Tibial artery (tissue), 4 donors: Measurements from ENCODE around the gene MAP4.

Experiments used
- DNase-seq, 2 donors: peaks; one replicate each; pipeline ENCODE4 v3.0.0-alpha.2; 2019
- H3K27ac ChIP-seq, 2 donors: fragments of 200-600 bp; sonication (generic) in 1 of 2; 1 replicate in 1 of 2; 2 replicates in 1 of 2; pipeline ENCODE4 v1.5.1; 2018 to 2019; ENCODE audit warnings: mild to moderate bottlenecking in 1 of 2
- H3K27me3 ChIP-seq, 2 donors: fragments of 200-600 bp; sonication (generic) in 1 of 2; one replicate each; pipeline versions ENCODE4 v1.5.1 to v1.6.0; 2016 to 2019
- H3K36me3 ChIP-seq, 3 donors: fragments of 200-600 bp; sonication (generic) in 2 of 3; one replicate each; pipeline ENCODE4 v1.5.1; 2016 to 2019; ENCODE audit warnings: mild to moderate bottlenecking in 2 of 3
- H3K4me1 ChIP-seq, 4 donors: fragments of 200-600 bp; sonication (generic) in 2 of 4; 1 replicate in 3 of 4; 2 replicates in 1 of 4; pipeline ENCODE4 v1.5.1; 2016 to 2019
- H3K4me3 ChIP-seq, 2 donors: fragments of 200-600 bp; sonication (generic) in 1 of 2; 1 replicate in 1 of 2; 2 replicates in 1 of 2; pipeline ENCODE4 v1.5.1; 2018 to 2019; ENCODE audit warnings: mild to moderate bottlenecking in 2 of 2
- H3K9me3 ChIP-seq, 3 donors: fragments of 200-600 bp; sonication (generic) in 1 of 3; one replicate each; pipeline ENCODE4 v1.5.1; 2016 to 2019
- CTCF ChIP-seq, 2 experiments: fragments of 200-600 bp in 1 of 2; fragments of 450-650 bp in 1 of 2; IDR thresholded peaks; one replicate each; pipeline ENCODE4 v1.5.1; 2017 to 2019; ENCODE audit warnings: antibody characterized with exemption in 2 of 2, mild to moderate bottlenecking in 1 of 2, moderate library complexity in 1 of 2
- intact Hi-C: fragments of 100-400 bp; cut with DNase I; formaldehyde crosslinking; loops from one replicate; pipeline ENCODE4 v1.15.0; 2023; ENCODE audit warnings: low total_unique reads

MAP4 gene

GRCh38 chr3:47961036-47961435, 55.2 kb downstream of the MAP4 start:
- Histone ChIP-seq H3K9me3 (no peaks in the 10 kb centered on the region), H3K27me3 (no peaks in the 10 kb centered on the region), H3K4me3 (no peak overlapping the region), H3K36me3 (peaks cover 0 to 5% (median 0%) of the 10 kb centered on the region in 3 donors), H3K27ac (no peak overlapping the region), H3K4me1 (peaks cover 0 to 22% (median 12%) of the 10 kb centered on the region in 4 donors)
- intact Hi-C loops = no loop called here
- TF ChIP-seq CTCF (IDR thresholded peaks at IDR 0.05) = no peak
- DNase-seq = no peak

GRCh38 chr3:47956521-47956920, 59.7 kb downstream of the MAP4 start:
- no peak for TF ChIP-seq CTCF (IDR thresholded peaks at IDR 0.05)
- intact Hi-C loops = no loop called here
- H3K36me3 ChIP-seq = peaks cover 0 to 5% (median 0%) of the 10 kb centered on the region in 3 donors
- H3K4me1 ChIP-seq = peaks cover 0 to 14% (median 4%) of the 10 kb centered on the region in 4 donors
- no peaks in the 10 kb centered on the region for H3K9me3 ChIP-seq
- no peaks in the 10 kb centered on the region for H3K27me3 ChIP-seq
- no peak overlapping the region for H3K27ac ChIP-seq
- DNase-seq = no peak
- H3K4me3 ChIP-seq = no peak overlapping the region

GRCh38 chr3:47954567-47954966, 61.6 kb downstream of the MAP4 start:
- Histone ChIP-seq H3K27me3 (no peaks in the 10 kb centered on the region), H3K9me3 (no peaks in the 10 kb centered on the region), H3K4me3 (no peak overlapping the region), H3K4me1 (peaks cover 0 to 7% (median 2%) of the 10 kb centered on the region in 4 donors), H3K27ac (no peak overlapping the region), H3K36me3 (peaks cover 0 to 5% (median 0%) of the 10 kb centered on the region in 3 donors)
- no peak for DNase-seq
- intact Hi-C loops = no loop called here
- no peak for TF ChIP-seq CTCF (IDR thresholded peaks at IDR 0.05)

GRCh38 chr3:47950453-47951169, 65.6 kb downstream of the MAP4 start:
- no peak overlapping the region for H3K4me3 ChIP-seq
- no peak for TF ChIP-seq CTCF (IDR thresholded peaks at IDR 0.05)
- H3K9me3 ChIP-seq = no peaks in the 10 kb centered on the region
- intact Hi-C loops = no loop called here
- H3K27ac ChIP-seq = no peak overlapping the region
- no peaks in the 10 kb centered on the region for H3K27me3 ChIP-seq
- no peak for DNase-seq
- peaks cover 0 to 7% (median 2%) of the 10 kb centered on the region in 4 donors for H3K4me1 ChIP-seq
- no peaks in the 10 kb centered on the region for H3K36me3 ChIP-seq

- no peaks in the 10 kb centered on the region for H3K36me3 ChIP-seq
- H3K9me3 ChIP-seq = no peaks in the 10 kb centered on the region
- no peaks in the 10 kb centered on the region for H3K27me3 ChIP-seq
- H3K27ac ChIP-seq = no peak overlapping the region
- no peak for DNase-seq
- H3K4me3 ChIP-seq = no peak overlapping the region
- intact Hi-C loops = no loop called here
- H3K4me1 ChIP-seq = peaks cover 0 to 7% (median 2%) of the 10 kb centered on the region in 4 donors
- TF ChIP-seq CTCF (IDR thresholded peaks at IDR 0.05) = no peak
These were observed 66.2 kb downstream of the MAP4 start for GRCh38 chr3:47949979-47950378.
